GM21529 (cell line): ENCODE results near the gene PRSS35.
"Not testable (repeated sequence)": the region's sequence is repeated elsewhere in the genome, so short reads cannot be mapped to it uniquely, and the experiment has no call there.

Experiments used
- ATAC-seq: cut with Tn5 transposase; IDR thresholded peaks from one replicate; pipeline ENCODE4 v1.9.1; 2021; ENCODE audit not compliant: unreplicated experiment

The PRSS35 gene

DNA sequence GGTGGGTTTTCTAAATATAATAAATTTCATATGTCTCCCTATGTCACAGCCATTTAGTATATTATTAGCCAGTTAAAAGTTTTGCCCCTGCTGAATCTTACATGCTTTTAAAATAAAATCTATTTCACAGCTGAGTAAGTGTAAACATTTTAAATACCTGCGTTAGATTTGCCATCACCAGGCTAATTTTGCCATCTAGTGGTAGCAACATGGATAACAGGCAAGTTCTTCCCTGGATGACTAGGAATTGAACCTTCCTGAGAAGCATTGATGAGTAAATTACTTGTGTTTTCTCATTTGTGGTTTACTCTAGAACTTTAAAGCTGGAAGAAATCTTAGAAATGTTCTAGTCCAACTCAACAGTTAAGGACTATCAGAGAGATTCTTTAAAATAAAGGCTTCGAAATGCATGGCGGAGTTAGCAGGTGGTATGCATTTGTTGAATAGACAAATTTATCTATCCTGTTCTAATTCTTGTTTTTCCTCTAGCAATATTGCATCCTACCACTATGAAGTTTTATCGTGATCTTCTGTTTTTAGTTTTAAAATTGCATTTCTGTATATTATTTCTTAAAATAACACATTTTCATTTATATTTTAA, 2.6 kb downstream of the PRSS35 start:
- ATAC-seq, result peak; percentile 60

DNA sequence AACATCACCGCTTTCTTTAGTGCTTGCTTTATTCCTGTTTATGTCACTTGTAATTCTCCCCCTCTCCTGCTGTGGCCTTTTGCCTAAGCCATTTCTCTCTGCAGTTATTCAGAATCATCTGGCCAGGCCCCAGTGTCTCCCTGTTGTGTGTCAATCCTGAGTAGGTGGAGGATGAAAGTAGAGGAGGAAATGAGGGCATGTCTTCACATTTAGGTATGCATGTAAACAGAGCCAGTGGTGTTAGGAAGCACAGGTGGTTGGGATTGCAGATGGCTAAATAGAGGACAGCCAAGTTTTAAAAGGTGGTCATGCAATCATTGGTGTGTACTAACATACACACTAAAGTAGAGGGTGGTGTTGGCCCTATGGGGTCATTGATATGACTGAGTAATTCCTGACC, 5.2 kb downstream of the PRSS35 start:
- no peak for ATAC-seq

DNA sequence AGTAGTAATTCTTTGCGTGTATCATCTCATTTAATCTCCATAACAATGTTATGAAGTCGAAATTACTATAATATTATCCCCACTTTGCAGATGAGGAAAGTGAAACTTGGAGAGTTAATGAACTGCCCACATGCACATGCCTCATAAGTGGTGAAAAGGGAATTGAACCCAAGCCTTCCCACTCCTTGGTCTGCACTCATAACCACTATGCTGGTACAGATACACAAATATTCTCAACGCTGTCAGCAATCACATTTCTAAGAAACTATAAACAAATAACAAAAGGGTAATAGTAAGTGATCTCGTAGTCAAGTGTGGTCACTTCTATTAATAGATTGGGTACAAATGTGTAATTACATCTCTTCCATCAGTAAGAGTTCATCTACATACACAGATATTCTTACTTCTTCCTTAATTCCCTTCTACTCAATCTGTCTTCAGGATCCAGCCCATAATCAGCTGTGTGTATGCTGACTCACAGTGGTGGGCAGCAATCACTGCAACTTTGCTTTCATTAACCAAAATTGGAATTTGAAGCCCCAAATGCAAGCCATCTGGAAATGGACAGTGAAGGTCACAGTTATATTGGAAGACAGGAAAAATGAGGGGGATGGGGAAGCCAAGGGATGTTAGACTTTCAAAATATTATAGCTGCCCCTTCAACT, 6.6 kb downstream of the PRSS35 start:
- ATAC-seq, result no peak

DNA sequence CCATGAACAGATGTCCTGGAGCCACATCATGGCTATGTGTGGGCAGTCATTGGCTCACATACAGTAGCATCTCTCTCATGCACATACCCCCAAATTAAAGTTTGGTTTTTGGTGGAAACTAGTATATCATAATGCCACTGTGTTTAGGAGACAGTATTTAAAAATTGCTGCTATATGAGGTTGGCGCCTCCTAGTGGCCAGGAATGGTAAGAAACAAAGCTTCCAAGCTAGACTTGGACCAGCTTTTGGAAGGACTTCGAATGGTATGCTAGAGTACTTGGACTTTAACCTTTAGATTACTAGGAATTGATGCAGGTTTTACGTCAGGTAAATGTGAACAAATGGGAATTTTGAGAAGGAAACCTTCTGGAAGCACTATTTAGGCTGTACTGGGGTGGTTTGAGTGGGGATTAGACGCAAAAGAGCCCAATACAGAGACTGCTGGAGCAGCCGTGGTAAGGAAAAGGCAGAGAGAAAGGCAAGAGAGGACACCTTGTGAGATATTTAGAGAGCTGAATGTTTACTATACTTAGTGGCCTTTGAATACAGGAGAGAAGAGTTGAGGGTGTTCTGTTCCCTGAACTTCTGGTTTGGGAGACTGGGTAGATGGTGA, 23.8 kb downstream of the PRSS35 start:
- ATAC-seq, result peak; percentile 88

DNA sequence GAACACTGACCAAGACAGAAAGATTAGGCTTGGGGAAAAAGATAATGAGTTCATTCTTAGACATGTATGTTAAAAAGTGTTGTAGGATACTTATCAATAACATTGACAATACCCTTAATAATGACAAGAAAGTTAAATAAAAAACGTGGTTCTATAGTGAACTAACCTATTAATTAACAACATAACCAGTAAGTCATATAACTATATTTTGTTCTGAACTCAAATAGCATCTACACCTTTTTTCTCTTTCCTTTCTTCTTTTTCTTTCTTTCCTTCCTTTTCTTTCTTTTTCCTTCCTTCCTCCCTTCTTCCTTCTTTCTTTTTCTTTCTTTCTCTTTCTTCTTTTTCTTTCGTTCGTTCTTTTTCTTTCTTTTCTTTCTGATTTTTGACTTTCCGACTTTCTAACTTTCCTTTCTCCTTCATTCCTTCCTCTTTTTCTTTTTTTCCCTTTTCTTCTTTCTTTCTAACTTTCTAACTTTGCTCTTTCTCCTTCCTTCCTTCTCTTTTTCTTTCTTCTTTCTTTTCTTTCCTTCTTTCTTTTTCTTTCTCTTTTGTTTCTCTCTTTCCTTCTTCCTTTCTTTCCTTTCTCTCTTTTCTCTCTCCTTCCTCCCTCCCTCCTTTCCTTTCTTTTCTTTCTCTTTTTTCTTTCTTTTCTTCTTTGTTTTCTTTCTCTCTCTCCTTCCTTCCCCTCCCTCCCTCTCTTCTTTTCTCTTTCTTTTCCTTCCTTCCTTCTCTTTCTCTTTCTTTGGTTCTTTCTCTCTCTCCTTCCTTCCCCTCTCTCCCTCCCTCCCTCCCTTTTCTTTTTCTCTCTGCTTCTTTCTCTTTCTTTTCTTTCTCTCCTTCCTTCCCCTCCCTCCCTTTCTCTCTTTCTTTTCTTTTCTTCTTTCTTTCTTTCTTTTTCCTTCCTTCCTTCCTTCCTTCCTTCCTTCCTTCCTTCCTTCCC, 24.6 kb downstream of the PRSS35 start:
- ATAC-seq, result no peak

DNA sequence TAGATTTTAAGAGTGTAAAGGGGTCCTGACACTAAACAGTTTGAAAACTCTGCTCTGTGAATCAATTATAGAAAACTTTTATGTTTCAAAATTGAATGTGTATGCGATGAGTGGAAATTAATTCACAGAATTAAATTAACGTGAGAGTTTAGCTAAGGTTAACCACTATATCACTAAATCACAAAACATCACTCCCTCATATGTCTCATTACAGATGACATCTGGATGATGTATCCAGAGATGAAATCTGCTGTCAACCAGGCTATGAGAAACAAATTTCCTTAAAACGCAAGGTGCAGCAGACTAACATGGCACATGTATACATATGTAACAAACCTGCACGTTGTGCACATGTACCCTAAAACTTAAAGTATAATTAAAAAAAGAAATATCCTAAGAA, 27.3 kb downstream of the PRSS35 start:
- ATAC-seq, result no peak

DNA sequence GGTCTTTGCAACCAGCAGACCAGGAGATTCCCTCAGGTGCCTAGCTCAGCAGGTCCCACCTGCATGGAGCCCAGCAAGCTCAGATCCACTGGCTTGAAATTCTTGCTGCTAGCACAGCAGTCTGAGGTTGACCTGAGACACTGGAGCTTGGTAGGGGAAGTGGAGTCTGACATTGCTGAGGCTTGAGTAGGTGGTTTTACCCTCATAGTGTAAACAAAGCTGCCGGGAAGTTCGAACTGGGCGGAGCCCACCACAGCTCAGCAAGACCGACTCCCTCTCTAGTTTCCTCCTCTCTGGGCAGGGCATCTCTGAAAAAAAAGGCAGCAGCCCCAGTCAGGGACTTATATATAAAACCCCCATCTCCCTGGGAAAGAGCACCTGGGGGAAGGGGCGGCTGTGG, 34.3 kb downstream of the PRSS35 start:
- ATAC-seq, result no peak

DNA sequence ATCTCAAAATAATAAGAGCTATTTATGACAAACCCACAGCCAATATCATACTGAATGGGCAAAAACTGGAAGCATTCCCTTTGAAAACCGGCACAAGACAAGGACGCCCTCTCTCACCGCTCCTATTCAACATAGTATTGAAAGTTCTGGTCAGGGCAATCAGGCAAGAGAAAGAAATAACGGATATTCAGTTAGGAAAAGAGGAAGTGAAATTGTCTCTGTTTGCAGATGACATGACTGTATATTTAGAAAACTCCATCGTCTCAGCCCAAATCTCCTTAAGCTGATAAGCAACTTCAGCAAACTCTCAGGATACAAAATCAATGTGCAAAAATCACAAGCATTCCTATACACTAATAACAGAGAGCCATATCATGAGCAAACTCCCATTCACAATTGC, 38.1 kb downstream of the PRSS35 start:
- not testable (repeated sequence) for ATAC-seq

DNA sequence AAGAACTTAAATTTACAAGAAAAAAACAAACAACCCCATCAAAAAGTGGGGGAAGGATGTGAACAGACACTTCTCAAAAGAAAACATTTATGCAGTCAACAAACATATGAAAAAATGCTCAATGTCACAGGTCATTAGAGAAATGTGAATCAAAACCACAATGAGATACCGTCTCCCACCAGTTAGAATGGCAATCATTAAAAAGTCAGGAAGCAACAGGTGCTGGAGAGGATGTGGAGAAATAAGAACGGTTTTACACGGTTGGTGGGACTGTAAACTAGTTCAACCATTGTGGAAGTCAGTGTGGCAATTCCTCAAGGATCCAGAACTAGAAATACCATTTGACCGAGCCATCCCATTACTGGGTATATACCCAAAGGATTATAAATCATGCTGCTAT, 39.4 kb downstream of the PRSS35 start:
- not testable (repeated sequence) for ATAC-seq

DNA sequence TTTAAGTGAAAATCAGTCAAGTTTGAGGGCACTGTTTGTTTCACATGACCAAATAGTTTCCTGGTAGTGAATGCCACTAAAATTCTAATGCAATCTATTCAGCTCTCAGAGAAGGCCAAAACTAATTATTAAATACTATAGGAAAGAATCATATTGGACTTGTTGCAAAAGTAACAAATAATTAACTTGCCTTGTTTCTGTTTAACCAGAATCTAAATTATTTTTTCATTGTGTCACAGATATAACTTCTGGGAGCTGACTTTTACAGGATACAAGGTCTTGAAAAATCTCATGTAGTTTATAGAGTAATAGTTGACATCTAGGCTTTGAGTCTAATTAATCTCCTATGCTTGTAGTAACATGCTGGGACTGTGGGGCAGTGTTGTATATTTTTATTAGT, 44.5 kb downstream of the PRSS35 start:
- no peak for ATAC-seq

DNA sequence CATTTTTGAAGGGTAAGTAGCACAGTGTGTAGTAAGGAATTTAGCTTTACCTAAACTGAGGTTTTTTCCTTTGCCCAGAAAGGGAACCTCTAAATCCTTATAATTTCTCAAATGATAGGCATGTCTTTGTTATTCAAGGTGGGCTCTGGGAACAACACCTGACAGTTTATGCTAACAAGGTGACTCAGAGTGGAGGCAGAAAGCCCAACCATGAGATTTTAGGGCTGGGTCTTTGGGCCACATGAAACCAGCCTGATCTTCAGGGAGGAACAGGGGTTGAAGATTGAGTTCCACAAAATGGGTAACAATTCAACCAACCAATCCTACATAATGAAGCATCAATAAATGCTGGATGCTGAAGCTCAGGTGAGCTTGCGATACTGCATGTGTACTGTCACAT, 46.6 kb downstream of the PRSS35 start:
- ATAC-seq, result no peak

DNA sequence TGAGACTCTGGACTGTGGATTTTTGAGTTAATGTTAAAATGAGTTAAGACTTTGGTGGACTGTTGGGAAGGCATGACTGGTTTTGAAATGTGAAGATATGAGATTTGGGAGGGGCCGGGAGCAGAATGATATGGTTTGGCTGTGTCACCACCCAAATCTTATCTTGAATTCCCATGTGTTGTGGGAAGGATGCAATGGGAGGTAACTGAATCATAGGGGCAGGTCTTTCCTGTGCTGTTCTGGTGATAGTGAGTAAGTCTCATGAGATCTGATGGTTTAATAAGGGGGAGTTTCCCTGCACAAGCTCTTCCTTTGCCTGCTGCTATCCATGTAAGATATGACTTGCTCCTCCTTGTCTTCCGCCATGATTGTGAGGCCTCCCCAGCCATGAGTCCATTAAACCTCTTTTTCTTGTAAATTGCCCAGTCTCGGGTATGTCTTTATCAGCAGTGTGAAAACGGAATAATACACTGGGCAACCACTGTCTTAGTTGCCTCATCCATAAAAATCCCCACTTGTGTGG, 59.4 kb downstream of the PRSS35 start:
- ATAC-seq, result not testable (repeated sequence)

DNA sequence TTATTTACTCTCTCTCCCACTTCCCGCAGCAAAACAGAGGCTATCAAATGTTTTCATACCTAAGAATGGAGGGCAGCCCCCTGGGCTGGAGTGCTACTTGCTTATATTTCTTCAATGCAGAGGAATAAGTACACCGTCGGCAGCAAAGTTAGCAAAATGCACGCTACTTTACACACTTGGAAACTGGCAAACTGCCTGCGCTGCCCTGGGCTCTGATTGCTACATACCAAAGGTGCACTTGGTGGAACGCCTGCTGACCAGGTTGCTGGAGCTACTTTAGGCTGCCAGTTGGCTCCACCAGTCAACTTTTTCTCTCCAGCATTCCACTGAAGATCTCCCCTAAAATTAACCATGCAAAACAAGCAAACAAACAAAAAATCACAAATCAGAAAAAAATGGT, 62.4 kb downstream of the PRSS35 start:
- ATAC-seq, result no peak
